Activated CD4-positive, alpha-beta T cell treated with anti-CD3 and anti-CD28 coated beads for 36 hours (primary cell): ENCODE results near the gene NSRP1. TPM values are rescaled to one million over a fixed set of nuclear protein-coding genes. Genes with fewer than 3 reads are reported as not detected.

Source experiments
- ATAC-seq: fragments of 200-7000 bp; cut with Tn5 transposase; one replicate; pipeline ENCODE4 v1.10.0; 2021; ENCODE audit warnings: mild to moderate bottlenecking, moderate library complexity
- CTCF ChIA-PET: fragments of 350-600 bp; sonication (Branson Sonifier 250); formaldehyde crosslinking; loops from one replicate; lab custom pipeline; 2021; ENCODE audit warnings: antibody characterized with exemption; lab: Charles Lee
- POLR2A ChIA-PET: fragments of 350-600 bp; sonication (Branson Sonifier 250); formaldehyde crosslinking; loops from one replicate; lab custom pipeline; 2021; ENCODE audit warnings: antibody characterized with exemption, inconsistent platforms; lab: Charles Lee
- DNase-seq: peaks from one replicate; pipeline ENCODE4 v3.0.0-alpha.2; 2020
- H3K27ac Mint-ChIP-seq: one replicate; pipeline ENCODE4 v1.8.0; 2021; ENCODE audit warnings: mixed read lengths
- H3K27me3 Mint-ChIP-seq: one replicate; pipeline ENCODE4 v1.8.0; 2021; ENCODE audit warnings: mixed read lengths
- H3K36me3 Mint-ChIP-seq: one replicate; pipeline ENCODE4 v1.8.0; 2021; ENCODE audit warnings: low read depth, mixed read lengths
- H3K4me1 Mint-ChIP-seq: one replicate; pipeline ENCODE4 v1.8.0; 2021; ENCODE audit warnings: mixed read lengths
- H3K4me3 Mint-ChIP-seq: one replicate; pipeline ENCODE4 v1.8.0; 2021; ENCODE audit warnings: mild to moderate bottlenecking, moderate library complexity, mixed read lengths
- H3K9me3 Mint-ChIP-seq: one replicate; pipeline ENCODE4 v1.8.0; 2021; ENCODE audit warnings: low read depth, mixed read lengths
- intact Hi-C, 2 experiments: fragments of 100-400 bp; cut with DNase I in 1 of 2; cut with micrococcal nuclease in 1 of 2; formaldehyde crosslinking; loops; one replicate each; pipeline versions ENCODE4 v1.14.2 to v1.15.1; 2022 to 2024; cut with DNase I, micrococcal nuclease
- microRNA-seq: library from miRNA; unstranded; fragments of <30 nt; microRNA quantifications from one replicate; pipeline ENCODE4 v1.2.0, GENCODE V29; 2021; ENCODE audit warnings: borderline replicate concordance
- total RNA-seq, 2 experiments: library from RNA; stranded (reverse); gene quantifications; one replicate each; pipeline ENCODE4 v1.2.3, GENCODE V29; 2021

NSRP1 gene
- total RNA-seq, 2 experiments from 2014 or later: 29.9 to 43.0 TPM

GRCh38 chr17:30230596-30231125, 114.0 kb downstream of the NSRP1 start:
- intact Hi-C loops: no loop called here
- ATAC-seq (no peak), DNase-seq (no peak)
- no peak overlapping the region for H3K4me3 Mint-ChIP-seq
- no peaks in the 10 kb centered on the region for H3K36me3 Mint-ChIP-seq
- H3K27ac Mint-ChIP-seq: no peak overlapping the region
- ChIA-PET POLR2A (no interaction called here), CTCF (interaction anchor here (1.1 kb wide), 1 partner anchor 106 kb away, joined by 3 read pairs; no protein-coding TSS in a partner anchor)
- H3K9me3 Mint-ChIP-seq: no peaks in the 10 kb centered on the region
- H3K4me1 Mint-ChIP-seq: peaks cover 4% of the 10 kb centered on the region
- H3K27me3 Mint-ChIP-seq: peaks cover 39% of the 10 kb centered on the region

GRCh38 chr17:30232015-30232823, 115.6 kb downstream of the NSRP1 start:
- H3K27me3 Mint-ChIP-seq: peaks cover 47% of the 10 kb centered on the region
- H3K4me1 Mint-ChIP-seq: peaks cover 11% of the 10 kb centered on the region
- H3K36me3 Mint-ChIP-seq: no peaks in the 10 kb centered on the region
- no peak overlapping the region for H3K27ac Mint-ChIP-seq
- POLR2A ChIA-PET: no interaction called here
- no peak overlapping the region for H3K4me3 Mint-ChIP-seq
- H3K9me3 Mint-ChIP-seq: no peaks in the 10 kb centered on the region
- CTCF ChIA-PET: interaction anchor here (1.1 kb wide), 1 partner anchor 104 kb away, joined by 3 read pairs; no protein-coding TSS in a partner anchor
- DNase-seq: no peak
- intact Hi-C loops: no loop called here
- no peak for ATAC-seq

- intact Hi-C loops: no loop called here
- CTCF ChIA-PET: no interaction called here
- POLR2A ChIA-PET: no interaction called here
These were observed 116.3 kb downstream of the NSRP1 start for GRCh38 chr17:30232824-30233427.

GRCh38 chr17:30234296-30234695, 117.7 kb downstream of the NSRP1 start:
- H3K9me3 Mint-ChIP-seq: no peaks in the 10 kb centered on the region
- POLR2A ChIA-PET: interaction anchor here (0.6 kb wide), 1 partner anchor 117 kb away, joined by 3 read pairs; no protein-coding TSS in a partner anchor

More at GRCh38 chr17:30232824-30233427, 116.3 kb downstream of the NSRP1 start:
- Mint-ChIP-seq H3K27ac (no peak overlapping the region), H3K4me3 (no peak overlapping the region), H3K4me1 (peaks cover 11% of the 10 kb centered on the region), H3K9me3 (no peaks in the 10 kb centered on the region), H3K27me3 (peaks cover 53% of the 10 kb centered on the region), H3K36me3 (no peaks in the 10 kb centered on the region)
- no peak for ATAC-seq
- no peak for DNase-seq

GRCh38 chr17:30234964-30235363, 118.3 kb downstream of the NSRP1 start:
- H3K27ac Mint-ChIP-seq: no peak overlapping the region
- peak; percentile 33 for DNase-seq
- H3K4me3 Mint-ChIP-seq: peak overlapping the region; percentile 34
- H3K4me1 Mint-ChIP-seq: peaks cover 11% of the 10 kb centered on the region
- no peaks in the 10 kb centered on the region for H3K36me3 Mint-ChIP-seq
- ATAC-seq: peak; percentile 45
- H3K27me3 Mint-ChIP-seq: peaks cover 62% of the 10 kb centered on the region
- ChIA-PET CTCF (interaction anchor here (0.6 to 1.9 kb wide), 8 partner anchors 13 to 130 kb away, joined by 3 to 6 read pairs (median 4); no protein-coding TSS in a partner anchor), POLR2A (interaction anchor here (0.6 kb wide), 1 partner anchor 117 kb away, joined by 3 read pairs; no protein-coding TSS in a partner anchor)
- H3K9me3 Mint-ChIP-seq: no peaks in the 10 kb centered on the region
- intact Hi-C loops: loop anchor here (5.0 kb wide), 2 partner anchors 102 to 128 kb away; no protein-coding TSS in a partner anchor

More at GRCh38 chr17:30234296-30234695, 117.7 kb downstream of the NSRP1 start:
- CTCF ChIA-PET: interaction anchor here (0.6 to 1.8 kb wide), 5 partner anchors 13 to 129 kb away, joined by 3 to 4 read pairs (median 3); no protein-coding TSS in a partner anchor
- Mint-ChIP-seq H3K27ac (no peak overlapping the region), H3K27me3 (peaks cover 58% of the 10 kb centered on the region), H3K36me3 (no peaks in the 10 kb centered on the region), H3K4me3 (no peak overlapping the region), H3K4me1 (peaks cover 11% of the 10 kb centered on the region)
- ATAC-seq: no peak
- intact Hi-C loops: no loop called here
- DNase-seq: no peak

- Mint-ChIP-seq H3K27ac (no peak within 1 kb of the TSS), H3K4me3 (peak within 1 kb of the TSS; percentile 42), H3K9me3 (no peaks in the 10 kb centered on the region), H3K27me3 (peaks cover 59% of the 10 kb centered on the region), H3K4me1 (peaks cover 11% of the 10 kb centered on the region), H3K36me3 (no peaks in the 10 kb centered on the region)
- POLR2A ChIA-PET: interaction anchor here (0.5 kb wide), 1 partner anchor 9 kb away, joined by 4 read pairs; no protein-coding TSS in a partner anchor
- CTCF ChIA-PET: interaction anchor here (0.6 to 1.9 kb wide), 11 partner anchors 9 to 131 kb away, joined by 3 to 11 read pairs (median 4); no protein-coding TSS in a partner anchor
- ATAC-seq (peak; percentile 39), DNase-seq (no peak)
- intact Hi-C loops: loop anchor here (2.0 to 5.0 kb wide), 3 partner anchors 102 to 131 kb away; no protein-coding TSS in a partner anchor
These were observed 119.0 kb downstream of the NSRP1 start, which contains the start of gene SLC6A4 for GRCh38 chr17:30235386-30236296. SLC6A4 (minus strand) TSS chr17:30235697; CDS start chr17:30221958, 13,739 bp downstream.

Small RNA genes within 50 kb of the gene (microRNA-seq; reads per million reads assigned to microRNA genes)
- gene MIR423: not detected

Other genes starting within 250 kb of the NSRP1 start
- 10 to 100 TPM; 32.6 to 36.1 TPM for gene SSH2, start 186.6 kb upstream of the NSRP1 start, total RNA-seq
- under 1 TPM; 0.27 to 0.54 TPM for gene EFCAB5, start 175.2 kb upstream of the NSRP1 start, total RNA-seq
- gene SLC6A4, start 118.9 kb downstream of the NSRP1 start, total RNA-seq: not detected
- gene BLMH, start 175.1 kb downstream of the NSRP1 start, total RNA-seq: 10 to 100 TPM; 54.3 to 74.5 TPM
- not detected for gene TMIGD1, start 217.2 kb downstream of the NSRP1 start, total RNA-seq